NCI-H526 (cell line): ENCODE data around the gene NFASC.

ENCODE experiments used
- DNase-seq, 2 experiments: peaks; one replicate each; lab custom pipeline; 2025; lab: John Stamatoyannopoulos, UW

NFASC gene

DNA sequence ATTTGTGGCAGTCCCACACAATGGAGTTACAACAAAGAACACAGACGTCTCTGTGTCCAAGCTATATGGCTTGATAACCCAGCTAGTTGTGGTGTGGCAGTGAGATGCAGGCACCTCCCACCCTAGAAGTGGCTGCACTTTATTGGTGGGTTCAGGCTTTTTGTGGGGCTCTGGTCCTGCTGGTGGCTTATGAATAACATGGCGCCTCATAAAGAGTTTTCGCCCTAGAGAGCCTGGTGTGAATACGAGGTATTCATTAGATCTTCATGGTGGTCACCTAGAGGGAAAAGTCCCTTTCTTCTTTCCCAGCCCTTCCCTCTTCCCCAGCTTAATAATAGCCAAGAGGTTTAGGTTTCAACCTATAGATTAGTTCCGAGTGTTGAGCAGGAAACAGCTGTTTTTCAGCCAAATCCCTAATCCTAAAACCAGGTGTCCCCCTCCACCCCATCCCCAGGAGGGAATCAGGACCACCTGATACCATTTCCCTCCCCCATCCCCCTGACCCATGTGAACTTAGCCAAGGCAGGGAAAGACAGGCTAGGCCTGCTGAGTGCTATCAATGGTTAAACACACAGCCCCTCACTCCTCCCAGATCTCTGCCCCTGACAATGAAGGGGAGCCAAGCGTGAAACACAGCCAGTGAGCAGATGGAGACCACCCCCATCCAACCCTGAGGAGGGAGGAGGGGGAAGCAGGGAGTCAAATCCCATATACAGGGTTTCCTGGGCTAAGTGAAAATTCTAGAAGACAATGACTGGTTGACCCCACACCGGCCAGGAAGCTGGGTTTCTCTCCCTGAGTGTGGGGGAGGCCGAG is 58.2 kb downstream of the NFASC start:
- no peak for DNase-seq

GRCh38 chr1:204929487-204930154 is 59.0 kb downstream of the NFASC start:
- no peak for DNase-seq

- DNase-seq, result no peak
These were observed 59.5 kb downstream of the NFASC start for GRCh38 chr1:204930155-204930523.

DNA sequence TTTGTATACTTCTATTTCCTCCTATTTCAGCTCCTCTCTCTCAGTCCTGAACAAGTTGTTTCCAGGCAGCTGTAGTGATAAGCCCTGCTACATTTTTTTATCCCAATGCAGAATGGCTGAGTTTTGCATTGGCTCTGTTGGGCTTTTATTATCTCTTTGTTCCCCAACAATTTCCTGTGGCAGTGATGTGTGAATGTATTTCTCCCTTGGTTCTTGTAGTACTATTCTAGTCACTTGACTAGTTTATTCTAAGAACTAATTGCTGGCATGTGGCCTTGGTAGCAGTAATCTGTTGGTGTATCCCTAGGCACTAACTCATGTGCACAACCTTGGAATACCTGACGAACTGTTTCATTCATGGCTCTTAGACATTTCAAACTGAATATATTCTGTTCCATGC is 60.7 kb downstream of the NFASC start:
- DNase-seq, result no peak

DNA sequence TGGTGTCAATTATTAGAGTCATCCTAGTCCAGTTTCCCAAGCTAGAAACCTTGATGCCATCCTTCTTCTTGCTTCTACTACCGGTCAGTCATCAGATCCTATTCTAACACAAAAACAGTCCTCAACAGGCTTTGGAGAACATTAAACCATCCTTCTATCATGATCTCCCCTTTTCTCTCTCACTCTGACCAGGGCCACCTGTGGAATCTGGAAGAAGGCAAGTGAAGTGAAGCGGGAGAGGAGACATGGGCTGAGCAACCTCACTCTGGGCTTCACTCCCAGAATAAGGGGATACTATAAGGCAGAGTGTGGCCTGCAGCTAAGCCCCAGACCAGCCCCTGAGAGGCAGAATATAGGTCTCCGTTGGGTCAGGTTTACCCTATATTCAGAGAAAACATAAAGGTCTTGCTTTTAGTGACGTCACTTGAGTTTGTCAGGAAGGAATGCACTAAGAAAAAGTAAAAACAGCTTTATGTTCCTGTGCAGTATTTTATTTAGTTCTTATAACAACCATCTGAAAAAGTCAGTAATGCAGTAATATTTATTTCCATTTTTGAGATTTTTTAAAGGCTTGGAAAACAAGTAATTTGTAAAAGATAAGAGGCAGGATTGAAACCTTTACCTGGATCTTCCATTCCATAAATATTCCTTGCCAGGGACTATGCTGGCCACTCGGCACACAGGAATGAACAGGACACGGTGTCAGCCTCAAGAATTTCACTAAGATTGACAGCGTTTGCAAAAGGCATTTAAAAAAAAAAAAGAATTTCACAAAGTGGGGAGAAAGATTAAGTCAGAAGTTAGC is 61.3 kb downstream of the NFASC start:
- DNase-seq, result no peak

- DNase-seq, result no peak
These were observed 61.9 kb downstream of the NFASC start for GRCh38 chr1:204932573-204932909.

- DNase-seq, result no peak
These were observed 64.5 kb downstream of the NFASC start for GRCh38 chr1:204935155-204935554.

GRCh38 chr1:204936765-204937164 is 66.1 kb downstream of the NFASC start:
- no peak for DNase-seq

- DNase-seq, result no peak
These were observed 67.2 kb downstream of the NFASC start for GRCh38 chr1:204937901-204938300.

DNA sequence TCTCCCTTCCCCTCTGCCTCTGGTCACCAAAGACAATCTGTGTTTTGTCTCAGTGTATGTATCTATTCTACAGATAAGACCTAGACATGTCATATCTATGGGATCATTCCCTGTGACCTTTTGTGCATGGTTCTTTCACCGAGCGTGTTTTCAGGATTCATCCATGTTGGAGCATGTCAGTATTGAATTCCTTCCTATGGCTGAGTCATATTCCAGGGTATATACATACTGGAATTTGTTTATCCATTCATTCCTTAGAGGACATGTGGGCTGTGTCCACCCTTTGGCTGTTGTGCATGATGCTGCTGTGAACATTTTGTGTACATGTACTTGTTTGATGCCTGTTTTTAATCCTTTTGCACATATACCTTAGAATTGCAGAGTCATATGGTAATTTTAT is 69.9 kb downstream of the NFASC start:
- no peak for DNase-seq

DNA sequence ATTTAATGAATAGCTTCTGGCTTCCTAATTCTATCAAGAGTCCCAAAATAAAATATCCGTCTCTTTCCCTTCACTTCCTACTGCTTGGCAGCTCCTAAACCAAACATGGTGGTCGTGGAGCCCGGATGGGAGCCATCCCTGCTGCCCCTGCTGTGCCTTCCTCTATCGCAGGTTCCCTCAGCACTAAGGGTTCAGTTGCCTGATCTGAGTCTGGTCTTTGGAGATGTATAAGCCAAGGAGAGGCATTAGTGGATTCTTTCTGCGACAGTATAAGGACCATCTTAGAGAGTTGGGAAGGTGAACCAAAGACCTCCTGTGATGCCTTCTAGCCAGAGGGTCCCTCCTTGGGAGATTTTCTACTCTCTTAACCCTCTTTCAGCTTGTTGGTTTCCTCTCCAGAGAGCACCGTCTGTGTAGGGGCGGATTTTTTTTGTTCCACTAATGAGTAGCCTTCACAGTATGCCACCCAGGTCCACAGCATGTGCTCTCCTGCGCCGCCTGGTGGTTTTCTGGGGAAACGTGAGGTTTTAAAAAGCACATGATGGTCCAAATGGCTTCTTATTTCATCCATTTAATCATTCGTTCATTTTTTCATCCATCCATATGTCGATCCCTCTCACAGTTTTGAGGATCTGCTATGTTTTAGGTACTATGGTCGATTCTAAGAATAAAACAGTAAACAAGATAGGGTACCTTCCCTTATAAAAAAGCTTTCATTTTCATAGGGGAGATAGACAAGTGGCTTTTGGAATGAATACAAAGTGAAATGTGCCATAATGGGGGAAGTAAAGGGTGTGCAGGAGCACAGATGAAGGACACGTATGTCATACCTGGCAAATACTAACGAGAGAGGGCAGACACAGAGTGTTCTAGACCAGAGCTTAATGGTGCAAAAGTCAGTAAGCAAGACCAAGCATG is 71.0 kb downstream of the NFASC start:
- peak in 1 of 2 experiments; percentile 72 for DNase-seq

DNA sequence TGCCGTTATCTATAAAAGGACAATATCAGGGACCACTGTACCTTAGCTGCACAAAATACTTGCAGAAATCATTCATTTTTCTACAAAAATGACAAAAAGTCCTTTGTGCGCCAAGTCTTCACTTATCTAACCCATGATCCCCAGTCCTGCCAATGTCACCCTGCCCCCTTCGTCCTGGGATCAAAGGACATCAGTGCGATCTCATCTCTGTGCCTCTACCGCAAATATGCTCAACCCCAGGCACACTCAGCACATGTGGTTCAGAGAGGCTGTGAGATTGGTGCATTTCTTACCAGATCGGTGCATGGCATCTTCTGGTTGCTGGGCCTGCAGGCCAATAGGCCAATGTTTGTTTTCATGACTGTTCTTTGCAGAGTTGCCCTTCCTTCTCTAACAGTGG is 72.8 kb downstream of the NFASC start:
- no peak for DNase-seq

DNA sequence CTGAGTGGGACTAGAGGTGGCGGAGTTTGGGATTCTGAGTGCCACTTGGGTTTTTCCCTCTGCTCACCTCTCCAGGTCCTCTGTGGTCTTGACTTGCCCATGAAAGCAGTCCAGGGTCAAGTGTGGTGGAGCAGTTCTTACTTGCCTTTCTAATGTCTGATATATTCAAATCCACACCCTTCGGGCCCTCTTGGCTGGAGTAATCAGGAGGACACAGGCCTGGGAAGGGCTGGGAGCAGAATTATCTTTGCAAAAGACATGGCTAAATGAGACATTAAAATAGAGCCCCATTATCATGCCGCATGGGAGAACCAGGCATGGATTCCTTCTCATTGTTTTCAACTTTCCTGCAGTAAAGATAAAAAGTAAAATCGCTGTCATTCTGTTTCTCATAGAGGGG is 74.0 kb downstream of the NFASC start:
- no peak for DNase-seq

DNA sequence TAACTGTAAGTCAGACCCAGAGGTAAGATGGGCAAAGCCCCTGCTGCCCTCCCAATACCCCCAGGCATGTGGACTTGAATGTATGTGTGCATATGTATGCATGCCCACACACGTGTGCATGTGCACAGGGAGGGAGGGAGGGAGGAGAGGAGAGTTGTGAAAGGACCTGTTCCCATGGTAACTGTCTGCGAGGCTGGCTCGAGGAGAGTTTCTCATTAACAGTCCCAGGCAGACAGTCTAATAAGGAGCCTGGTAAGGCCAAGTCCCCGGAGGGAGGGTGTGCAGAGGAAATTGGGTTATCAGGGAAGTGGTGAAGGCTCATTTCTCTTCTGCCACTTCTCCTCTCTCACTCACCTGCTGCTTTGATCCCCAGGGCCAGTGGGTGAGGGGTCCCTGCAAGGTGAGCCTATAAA is 74.9 kb downstream of the NFASC start:
- DNase-seq, result no peak

DNA sequence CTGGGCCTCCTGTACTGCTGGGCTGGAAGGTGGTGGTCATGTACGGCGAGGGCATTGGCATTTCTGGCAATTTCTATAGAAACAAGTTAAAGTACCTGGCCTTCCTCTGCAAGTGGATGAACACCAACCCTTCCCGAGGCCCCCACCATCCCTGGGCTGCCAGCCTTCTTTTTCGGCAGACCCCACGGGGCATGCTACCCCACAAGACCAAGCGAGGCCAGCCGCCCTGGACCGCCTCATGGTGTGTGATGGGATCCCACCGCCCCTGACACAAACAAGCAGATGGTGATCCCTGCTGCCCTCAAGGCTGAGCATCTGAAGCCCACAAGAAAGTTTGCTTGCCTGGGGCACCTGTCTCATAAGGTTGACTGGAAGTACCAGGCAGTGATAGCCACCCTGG is 76.0 kb downstream of the NFASC start:
- DNase-seq, result no peak

- no peak for DNase-seq
These were observed 76.7 kb downstream of the NFASC start for GRCh38 chr1:204947338-204947737.

DNA sequence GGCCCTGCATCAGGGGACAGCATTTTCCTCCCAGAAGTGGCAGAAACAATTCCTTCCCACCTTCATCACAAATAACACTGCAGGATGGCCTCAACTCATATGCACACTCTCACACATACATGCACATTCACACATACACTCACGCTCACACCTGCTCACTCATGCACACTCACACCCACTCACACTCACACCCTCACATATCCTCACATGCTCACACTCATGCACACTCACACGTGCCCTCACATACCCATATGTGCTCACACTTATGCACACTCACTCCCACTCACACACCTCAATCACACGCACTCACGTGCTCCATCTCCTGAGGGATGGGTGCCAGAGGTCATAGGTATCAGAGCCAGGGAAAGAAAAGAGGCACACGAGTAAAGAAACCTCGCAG is 77.1 kb downstream of the NFASC start:
- DNase-seq, result no peak

DNA sequence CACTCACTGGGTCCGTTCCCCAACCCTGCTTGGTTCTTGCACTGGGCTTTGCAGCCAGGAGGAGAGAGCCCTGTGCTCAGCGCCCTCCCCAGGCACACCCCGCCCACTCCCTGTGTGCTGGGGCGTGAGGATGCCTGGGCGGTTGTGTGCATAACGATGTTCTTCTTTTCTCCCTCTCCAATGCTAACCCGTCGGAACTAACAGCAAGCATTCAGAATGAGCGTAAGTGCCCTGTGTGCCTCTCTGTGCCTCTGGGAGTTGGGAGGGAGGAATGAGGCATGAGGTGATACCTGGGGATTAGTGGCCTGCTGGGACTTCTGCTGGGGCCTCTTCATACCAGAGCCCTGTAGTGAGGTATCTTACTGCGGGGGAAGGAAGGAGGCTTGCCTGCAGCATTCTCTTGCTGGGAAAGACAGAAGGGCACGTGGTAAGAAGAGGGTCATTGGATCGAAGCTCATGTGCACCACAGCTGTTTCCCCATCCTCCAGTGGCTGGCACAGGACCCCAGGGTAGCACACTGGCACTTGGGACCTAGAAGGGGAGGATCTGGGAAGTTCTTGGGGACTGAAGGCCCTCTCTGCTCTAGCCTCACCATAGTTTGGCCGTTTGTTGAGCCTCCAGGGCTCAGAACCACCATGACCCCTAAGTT is 79.8 kb downstream of the NFASC start:
- DNase-seq, result no peak

DNA sequence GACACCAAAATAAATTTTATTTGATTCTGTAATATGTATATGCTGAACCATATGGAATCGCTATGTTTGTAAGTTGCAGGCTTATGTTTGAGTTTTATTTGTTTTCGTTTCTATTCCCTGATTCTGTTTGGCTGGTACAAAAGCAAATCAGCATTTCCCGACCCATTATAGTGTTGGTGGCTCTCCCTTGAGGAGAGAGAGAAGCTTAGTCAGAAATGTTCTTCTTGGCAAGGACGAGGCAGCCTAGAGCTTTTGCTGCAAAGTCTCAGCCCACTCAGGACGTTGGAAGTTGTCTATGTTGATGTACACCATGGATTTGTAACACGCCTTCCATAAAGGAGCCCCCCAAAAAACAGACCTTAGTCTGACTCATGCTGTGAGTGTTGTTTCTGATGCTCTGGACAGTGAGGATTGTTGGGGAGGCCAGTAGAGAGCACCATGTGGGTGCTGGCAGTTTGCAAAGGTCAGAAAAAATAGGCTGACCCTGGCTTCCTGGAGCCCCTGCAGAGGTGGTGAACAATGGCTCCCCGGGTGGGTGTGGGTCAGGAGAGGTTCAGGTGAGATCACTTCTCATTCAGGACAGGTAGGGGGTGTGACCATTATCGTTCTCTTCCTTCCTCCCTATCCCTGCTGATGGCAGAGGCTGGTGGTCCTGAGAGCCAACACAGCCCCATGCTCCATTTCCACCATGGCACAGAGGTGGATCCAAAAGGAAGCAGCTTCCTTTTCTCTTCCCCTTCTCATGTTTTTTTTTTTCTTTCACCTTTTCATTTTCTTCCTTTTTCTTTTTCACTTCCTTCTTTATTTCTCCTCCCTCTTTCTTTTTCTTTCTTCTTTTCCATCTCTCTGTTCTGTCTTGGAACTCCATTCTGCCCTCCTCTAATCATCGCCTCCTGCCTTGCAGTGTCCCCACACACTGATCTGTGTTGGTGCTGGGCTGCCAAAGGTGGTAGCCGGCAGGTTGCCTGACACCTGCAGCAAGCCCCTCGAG is 88.0 kb downstream of the NFASC start:
- DNase-seq, result no peak

GRCh38 chr1:204959374-204959773 is 88.7 kb downstream of the NFASC start:
- no peak for DNase-seq
